MM.1S (cell line): ENCODE results near the gene PPA1.

ENCODE experiments used
- EZH2 ChIP-seq: fragments of 300-600 bp; sonication (generic); optimal IDR thresholded peaks from 2 replicates; pipeline ENCODE3; 2017; ENCODE audit warnings: low read depth, mild to moderate bottlenecking, antibody characterized with exemption, low read length, mixed read lengths
- EZH2phosphoT487 ChIP-seq: fragments of 300-600 bp; sonication (generic); IDR thresholded peaks from 2 replicates; pipeline ENCODE4 v1.6.1; 2018; ENCODE audit warnings: antibody characterized with exemption, low read length
- TF ChIP-seq, protein P1 (sequence below): fragments of 300-600 bp; sonication (generic); IDR thresholded peaks from 2 replicates; pipeline ENCODE4 v1.5.1; 2016; ENCODE audit warnings: antibody characterized with exemption, low read length, mixed read lengths

DNA sequence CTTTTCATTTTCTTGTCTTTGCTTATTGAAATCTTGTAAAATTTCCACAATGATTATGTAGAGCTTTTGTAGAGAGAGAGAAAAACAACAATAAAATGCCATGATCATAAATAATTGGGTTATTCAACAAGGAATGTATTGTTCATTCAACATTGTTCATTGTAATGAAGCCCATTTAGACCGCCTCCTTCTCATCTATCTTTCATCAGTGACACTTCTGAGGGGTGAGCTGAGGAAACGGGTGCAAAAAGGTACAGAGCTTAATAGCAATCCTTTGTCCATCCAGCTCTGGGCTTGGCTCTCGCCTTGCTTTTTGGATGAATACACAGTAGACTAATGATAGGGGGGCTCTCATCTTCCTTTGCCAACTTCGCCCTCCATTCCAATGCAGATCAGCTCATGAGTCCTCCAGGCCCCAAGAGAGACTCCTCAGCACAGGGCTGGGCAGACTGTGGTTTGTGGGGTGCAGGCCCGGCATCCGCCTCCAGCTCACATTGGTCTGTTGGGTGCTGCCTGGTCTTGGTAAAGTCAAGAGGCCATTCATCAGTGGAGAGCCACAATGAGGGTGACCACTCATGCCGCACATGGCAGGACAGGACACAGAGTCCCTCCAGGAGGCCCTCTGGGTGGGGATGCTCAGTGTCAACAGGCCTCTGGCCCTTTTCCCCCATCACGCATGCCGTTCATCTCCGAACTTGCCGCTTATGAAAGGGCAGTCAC is 17.9 kb upstream of the PPA1 start:
- TF ChIP-seq, protein P1, sequence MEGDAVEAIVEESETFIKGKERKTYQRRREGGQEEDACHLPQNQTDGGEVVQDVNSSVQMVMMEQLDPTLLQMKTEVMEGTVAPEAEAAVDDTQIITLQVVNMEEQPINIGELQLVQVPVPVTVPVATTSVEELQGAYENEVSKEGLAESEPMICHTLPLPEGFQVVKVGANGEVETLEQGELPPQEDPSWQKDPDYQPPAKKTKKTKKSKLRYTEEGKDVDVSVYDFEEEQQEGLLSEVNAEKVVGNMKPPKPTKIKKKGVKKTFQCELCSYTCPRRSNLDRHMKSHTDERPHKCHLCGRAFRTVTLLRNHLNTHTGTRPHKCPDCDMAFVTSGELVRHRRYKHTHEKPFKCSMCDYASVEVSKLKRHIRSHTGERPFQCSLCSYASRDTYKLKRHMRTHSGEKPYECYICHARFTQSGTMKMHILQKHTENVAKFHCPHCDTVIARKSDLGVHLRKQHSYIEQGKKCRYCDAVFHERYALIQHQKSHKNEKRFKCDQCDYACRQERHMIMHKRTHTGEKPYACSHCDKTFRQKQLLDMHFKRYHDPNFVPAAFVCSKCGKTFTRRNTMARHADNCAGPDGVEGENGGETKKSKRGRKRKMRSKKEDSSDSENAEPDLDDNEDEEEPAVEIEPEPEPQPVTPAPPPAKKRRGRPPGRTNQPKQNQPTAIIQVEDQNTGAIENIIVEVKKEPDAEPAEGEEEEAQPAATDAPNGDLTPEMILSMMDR = no peak
- TF ChIP-seq EZH2 = no peak
- TF ChIP-seq EZH2phosphoT487 = no peak
